Uterus (tissue), 4 donors: Measurements from ENCODE around the gene DISP3. TPM values are rescaled to one million over a fixed set of nuclear protein-coding genes. Genes with fewer than 3 reads are reported as not detected.

Experiments used
- DNase-seq, 2 donors: peaks; one replicate each; pipeline ENCODE4 v3.0.0-alpha.2; 2019 to 2020
- H3K27ac ChIP-seq, 2 donors: fragments of 200-600 bp; sonication (generic); 1 replicate in 1 of 2; 2 replicates in 1 of 2; pipeline ENCODE4 v1.5.1; 2016 to 2018
- H3K27me3 ChIP-seq, 2 donors: fragments of 200-600 bp; sonication (generic); one replicate each; pipeline ENCODE4 v1.5.1; 2018 to 2019; ENCODE audit warnings: control low read depth in 1 of 2
- H3K36me3 ChIP-seq, 2 donors: fragments of 200-600 bp; sonication (generic); one replicate each; pipeline ENCODE4 v1.5.1; 2019; ENCODE audit warnings: control low read depth in 1 of 2
- H3K4me1 ChIP-seq, 2 donors: fragments of 200-600 bp; sonication (generic); one replicate each; pipeline ENCODE4 v1.5.1; 2018 to 2019; ENCODE audit warnings: control low read depth in 1 of 2
- H3K4me3 ChIP-seq, 2 donors: fragments of 200-600 bp; sonication (generic); 1 replicate in 1 of 2; 2 replicates in 1 of 2; pipeline ENCODE4 v1.5.1; 2018 to 2019; ENCODE audit warnings: mild to moderate bottlenecking in 1 of 2
- H3K9me3 ChIP-seq, 2 donors: fragments of 200-600 bp; sonication (generic); one replicate each; pipeline ENCODE4 v1.5.1; 2019; ENCODE audit warnings: control low read depth in 1 of 2
- POLR2A ChIP-seq, 2 donors: fragments of 450-650 bp; IDR thresholded peaks; one replicate each; pipeline ENCODE4 v1.6.1; 2016; ENCODE audit warnings: antibody characterized with exemption in 2 of 2, mild to moderate bottlenecking in 1 of 2, moderate library complexity in 1 of 2
- intact Hi-C: fragments of 100-400 bp; cut with DNase I; formaldehyde crosslinking; loops from one replicate; pipeline ENCODE4 v1.15.1; 2023; ENCODE audit warnings: low total_unique reads
- total RNA-seq, 4 donors: library from RNA; depleted of rRNA in 3 of 4; stranded (reverse); fragments of >200 nt in 3 of 4; gene quantifications; one replicate each; pipeline versions ENCODE4 v1.1.0 to v1.2.4, GENCODE V29; 2014 to 2023
- TF ChIP-seq, protein P1 (sequence below), 4 experiments: fragments of 200-600 bp in 2 of 4; fragments of 450-650 bp in 2 of 4; sonication (generic) in 2 of 4; IDR thresholded peaks; one replicate each; pipeline ENCODE4 v1.5.1; 2016 to 2019; ENCODE audit warnings: antibody characterized with exemption in 4 of 4, mild to moderate bottlenecking in 2 of 4, moderate library complexity in 1 of 4
- donor health status: DM: yes; HTN: yes; CAD: no.

Gene DISP3
- total RNA-seq, 4 donors from 2014 or later: 0.09 to 0.90 TPM; not detected in 2

- Histone ChIP-seq H3K27ac (no peak overlapping the region), H3K27me3 (no peaks in the 10 kb centered on the region), H3K4me1 (no peaks in the 10 kb centered on the region), H3K4me3 (no peak overlapping the region), H3K36me3 (no peaks in the 10 kb centered on the region), H3K9me3 (no peaks in the 10 kb centered on the region)
- TF ChIP-seq, protein P1, sequence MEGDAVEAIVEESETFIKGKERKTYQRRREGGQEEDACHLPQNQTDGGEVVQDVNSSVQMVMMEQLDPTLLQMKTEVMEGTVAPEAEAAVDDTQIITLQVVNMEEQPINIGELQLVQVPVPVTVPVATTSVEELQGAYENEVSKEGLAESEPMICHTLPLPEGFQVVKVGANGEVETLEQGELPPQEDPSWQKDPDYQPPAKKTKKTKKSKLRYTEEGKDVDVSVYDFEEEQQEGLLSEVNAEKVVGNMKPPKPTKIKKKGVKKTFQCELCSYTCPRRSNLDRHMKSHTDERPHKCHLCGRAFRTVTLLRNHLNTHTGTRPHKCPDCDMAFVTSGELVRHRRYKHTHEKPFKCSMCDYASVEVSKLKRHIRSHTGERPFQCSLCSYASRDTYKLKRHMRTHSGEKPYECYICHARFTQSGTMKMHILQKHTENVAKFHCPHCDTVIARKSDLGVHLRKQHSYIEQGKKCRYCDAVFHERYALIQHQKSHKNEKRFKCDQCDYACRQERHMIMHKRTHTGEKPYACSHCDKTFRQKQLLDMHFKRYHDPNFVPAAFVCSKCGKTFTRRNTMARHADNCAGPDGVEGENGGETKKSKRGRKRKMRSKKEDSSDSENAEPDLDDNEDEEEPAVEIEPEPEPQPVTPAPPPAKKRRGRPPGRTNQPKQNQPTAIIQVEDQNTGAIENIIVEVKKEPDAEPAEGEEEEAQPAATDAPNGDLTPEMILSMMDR (IDR thresholded peaks at IDR 0.05): no peak
- TF ChIP-seq POLR2A (IDR thresholded peaks at IDR 0.05): no peak
- no peak for DNase-seq
- intact Hi-C loops: no loop called here
These were observed 88.5 kb downstream of the DISP3 start for GRCh38 chr1:11567244-11568065.

- H3K9me3 ChIP-seq: no peaks in the 10 kb centered on the region
- H3K27me3 ChIP-seq: no peaks in the 10 kb centered on the region
- DNase-seq: no peak
- no peaks in the 10 kb centered on the region for H3K36me3 ChIP-seq
- H3K4me1 ChIP-seq: no peaks in the 10 kb centered on the region
- intact Hi-C loops: no loop called here
- TF ChIP-seq, protein P1 (IDR thresholded peaks at IDR 0.05): no peak
- no peak for TF ChIP-seq POLR2A (IDR thresholded peaks at IDR 0.05)
- H3K27ac ChIP-seq: no peak overlapping the region
- H3K4me3 ChIP-seq: no peak overlapping the region
These were observed 89.7 kb downstream of the DISP3 start for GRCh38 chr1:11568687-11569086.

DNA sequence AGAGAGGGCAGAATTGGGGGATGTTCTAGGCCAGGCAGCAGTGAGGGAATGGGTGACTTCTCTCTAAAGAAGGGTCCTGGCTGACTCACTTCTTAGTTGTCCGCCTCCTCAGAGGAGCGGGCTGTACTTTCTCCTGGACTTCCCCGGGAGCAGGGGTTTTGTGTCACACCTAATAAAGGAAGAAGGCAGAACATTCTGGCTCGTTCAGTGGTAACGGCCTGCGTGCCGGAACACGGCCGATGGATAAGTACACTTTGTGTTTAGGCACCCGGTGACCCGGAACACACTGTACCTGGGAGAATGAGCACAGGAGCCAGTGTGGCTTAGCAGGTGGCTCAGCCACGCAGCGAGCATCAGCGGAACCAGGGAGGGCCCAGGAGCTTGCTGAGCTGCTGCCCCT is 90.6 kb downstream of the DISP3 start:
- intact Hi-C loops: no loop called here

GRCh38 chr1:11569954-11570353 is 91.0 kb downstream of the DISP3 start:
- H3K4me3 ChIP-seq: no peak overlapping the region
- no peaks in the 10 kb centered on the region for H3K36me3 ChIP-seq
- H3K27ac ChIP-seq: no peak overlapping the region
- intact Hi-C loops: no loop called here
- no peaks in the 10 kb centered on the region for H3K9me3 ChIP-seq
- DNase-seq: no peak
- H3K4me1 ChIP-seq: no peaks in the 10 kb centered on the region
- TF ChIP-seq, protein P1 (IDR thresholded peaks at IDR 0.05): no peak
- H3K27me3 ChIP-seq: no peaks in the 10 kb centered on the region

More for the DNA sequence above, 90.6 kb downstream of the DISP3 start:
- H3K36me3 ChIP-seq: no peaks in the 10 kb centered on the region
- no peak for DNase-seq
- H3K9me3 ChIP-seq: no peaks in the 10 kb centered on the region
- TF ChIP-seq, protein P1 (IDR thresholded peaks at IDR 0.05): no peak
- TF ChIP-seq POLR2A (IDR thresholded peaks at IDR 0.05): no peak
- no peak overlapping the region for H3K4me3 ChIP-seq
- H3K27me3 ChIP-seq: no peaks in the 10 kb centered on the region
- H3K4me1 ChIP-seq: no peaks in the 10 kb centered on the region
- no peak overlapping the region for H3K27ac ChIP-seq

DNA sequence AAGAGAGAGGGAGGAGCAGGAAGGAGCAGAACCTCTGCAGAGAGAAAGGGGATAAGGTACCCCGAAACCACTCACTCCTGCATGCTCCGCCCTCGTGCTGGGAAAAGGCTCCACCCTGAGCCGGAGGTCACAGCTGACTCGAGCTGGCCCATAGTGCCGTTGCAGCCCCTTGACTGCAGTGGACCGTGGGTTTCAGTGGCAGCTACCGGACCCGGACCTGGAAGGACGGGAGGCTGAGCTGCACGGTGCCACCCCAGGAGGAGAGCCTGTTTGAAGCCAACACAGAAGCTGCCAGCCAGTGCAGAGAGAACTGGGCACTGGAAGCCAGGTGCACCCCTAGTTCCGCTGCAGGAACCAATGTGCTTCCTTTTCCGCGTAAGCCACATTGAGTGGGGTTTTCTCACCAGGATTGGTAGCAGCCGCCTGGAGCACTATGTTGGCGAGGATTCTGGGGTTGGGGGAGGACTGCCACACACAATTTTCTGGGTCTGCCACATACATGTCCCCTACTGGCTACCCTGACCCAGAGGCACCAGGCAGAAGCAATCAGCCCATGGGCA is 91.9 kb downstream of the DISP3 start:
- TF ChIP-seq POLR2A (IDR thresholded peaks at IDR 0.05): no peak
- TF ChIP-seq, protein P1 (IDR thresholded peaks at IDR 0.05): no peak
- Histone ChIP-seq H3K9me3 (no peaks in the 10 kb centered on the region), H3K36me3 (no peaks in the 10 kb centered on the region), H3K27me3 (no peaks in the 10 kb centered on the region), H3K27ac (no peak overlapping the region), H3K4me3 (no peak overlapping the region), H3K4me1 (no peaks in the 10 kb centered on the region)
- DNase-seq: no peak
- intact Hi-C loops: no loop called here
